Measurements from ENCODE around the gene GRXCR2.

DNA sequence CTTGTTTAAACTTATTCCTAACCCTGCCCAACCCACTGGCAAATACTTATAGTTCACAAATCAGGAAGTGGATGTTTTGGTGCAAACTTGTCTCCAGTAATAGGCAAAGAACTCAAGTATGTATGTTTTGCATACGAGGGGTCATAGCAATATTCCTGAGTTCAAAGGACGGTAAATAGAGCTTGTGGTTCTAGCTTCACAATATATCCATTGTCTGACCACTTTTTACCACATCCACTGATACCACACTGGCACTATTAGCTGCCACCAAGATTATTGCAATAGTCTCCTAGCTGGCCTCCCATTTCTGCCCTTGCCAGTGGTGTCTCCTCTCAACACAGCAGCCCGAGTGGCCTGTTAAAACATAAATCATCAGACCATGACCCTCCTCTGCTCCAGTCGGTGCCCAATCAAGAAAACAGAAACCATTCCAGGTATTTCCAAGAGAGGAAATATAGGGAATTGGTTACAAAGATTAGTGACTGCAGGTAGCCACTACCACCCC is 17.0 kb downstream of the GRXCR2 start:
- TF ChIP-seq CTCF (IDR thresholded peaks at IDR 0.05) = no peak
- no peak for TF ChIP-seq POLR2AphosphoS5 (IDR thresholded peaks at IDR 0.05; ENCODE audit: low read depth, low read length)
- TF ChIP-seq, protein P1, sequence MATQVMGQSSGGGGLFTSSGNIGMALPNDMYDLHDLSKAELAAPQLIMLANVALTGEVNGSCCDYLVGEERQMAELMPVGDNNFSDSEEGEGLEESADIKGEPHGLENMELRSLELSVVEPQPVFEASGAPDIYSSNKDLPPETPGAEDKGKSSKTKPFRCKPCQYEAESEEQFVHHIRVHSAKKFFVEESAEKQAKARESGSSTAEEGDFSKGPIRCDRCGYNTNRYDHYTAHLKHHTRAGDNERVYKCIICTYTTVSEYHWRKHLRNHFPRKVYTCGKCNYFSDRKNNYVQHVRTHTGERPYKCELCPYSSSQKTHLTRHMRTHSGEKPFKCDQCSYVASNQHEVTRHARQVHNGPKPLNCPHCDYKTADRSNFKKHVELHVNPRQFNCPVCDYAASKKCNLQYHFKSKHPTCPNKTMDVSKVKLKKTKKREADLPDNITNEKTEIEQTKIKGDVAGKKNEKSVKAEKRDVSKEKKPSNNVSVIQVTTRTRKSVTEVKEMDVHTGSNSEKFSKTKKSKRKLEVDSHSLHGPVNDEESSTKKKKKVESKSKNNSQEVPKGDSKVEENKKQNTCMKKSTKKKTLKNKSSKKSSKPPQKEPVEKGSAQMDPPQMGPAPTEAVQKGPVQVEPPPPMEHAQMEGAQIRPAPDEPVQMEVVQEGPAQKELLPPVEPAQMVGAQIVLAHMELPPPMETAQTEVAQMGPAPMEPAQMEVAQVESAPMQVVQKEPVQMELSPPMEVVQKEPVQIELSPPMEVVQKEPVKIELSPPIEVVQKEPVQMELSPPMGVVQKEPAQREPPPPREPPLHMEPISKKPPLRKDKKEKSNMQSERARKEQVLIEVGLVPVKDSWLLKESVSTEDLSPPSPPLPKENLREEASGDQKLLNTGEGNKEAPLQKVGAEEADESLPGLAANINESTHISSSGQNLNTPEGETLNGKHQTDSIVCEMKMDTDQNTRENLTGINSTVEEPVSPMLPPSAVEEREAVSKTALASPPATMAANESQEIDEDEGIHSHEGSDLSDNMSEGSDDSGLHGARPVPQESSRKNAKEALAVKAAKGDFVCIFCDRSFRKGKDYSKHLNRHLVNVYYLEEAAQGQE (IDR thresholded peaks at IDR 0.05; ENCODE audit: insufficient read depth in 1 of 2, low read depth in 2 of 2, low read length in 1 of 2) = no peak
